Ecto neural progenitor cell (in vitro differentiated cells): ENCODE results near the gene SF3A2.
A peak's percentile ranks its signal among the peaks of the same experiment; 100 is the strongest.
"Not testable (repeated sequence)": the region's sequence is repeated elsewhere in the genome, so short reads cannot be mapped to it uniquely, and the experiment has no call there.

ENCODE experiments used
- DNase-seq: peaks from one replicate; pipeline ENCODE4 v3.0.0-alpha.2; 2018; ENCODE audit warnings: low spot score

The SF3A2 gene

DNA sequence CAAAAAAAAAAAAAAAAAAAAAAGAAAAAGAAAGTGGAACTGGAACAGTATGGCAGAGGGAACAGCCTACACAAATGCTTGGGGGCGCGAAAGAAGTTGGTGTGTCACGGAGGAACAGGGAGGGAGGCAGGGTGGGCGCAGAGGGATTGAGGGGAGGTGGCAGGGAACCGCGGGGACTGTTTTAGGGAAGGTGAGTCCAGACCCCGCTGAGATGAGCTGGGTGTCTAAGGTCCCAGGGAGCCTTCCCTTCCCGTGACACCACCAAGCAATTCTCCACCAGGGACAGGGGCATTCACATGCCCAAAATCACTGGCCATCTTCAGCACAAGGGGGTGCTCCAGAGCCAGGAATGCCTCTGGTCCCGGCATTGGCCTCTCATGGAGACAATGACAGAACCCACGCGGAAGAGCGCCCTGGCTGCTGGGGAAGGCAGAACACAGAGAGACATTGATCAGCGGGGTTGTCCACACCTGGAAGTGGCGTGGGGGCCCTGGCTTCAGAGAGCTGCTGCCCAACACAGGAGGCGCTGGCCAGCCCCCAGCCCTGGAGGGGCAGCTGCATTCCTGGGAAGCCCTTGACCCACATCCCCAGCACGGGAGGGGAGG, 38.4 kb downstream of the SF3A2 start:
- DNase-seq = peak; percentile 79

DNA sequence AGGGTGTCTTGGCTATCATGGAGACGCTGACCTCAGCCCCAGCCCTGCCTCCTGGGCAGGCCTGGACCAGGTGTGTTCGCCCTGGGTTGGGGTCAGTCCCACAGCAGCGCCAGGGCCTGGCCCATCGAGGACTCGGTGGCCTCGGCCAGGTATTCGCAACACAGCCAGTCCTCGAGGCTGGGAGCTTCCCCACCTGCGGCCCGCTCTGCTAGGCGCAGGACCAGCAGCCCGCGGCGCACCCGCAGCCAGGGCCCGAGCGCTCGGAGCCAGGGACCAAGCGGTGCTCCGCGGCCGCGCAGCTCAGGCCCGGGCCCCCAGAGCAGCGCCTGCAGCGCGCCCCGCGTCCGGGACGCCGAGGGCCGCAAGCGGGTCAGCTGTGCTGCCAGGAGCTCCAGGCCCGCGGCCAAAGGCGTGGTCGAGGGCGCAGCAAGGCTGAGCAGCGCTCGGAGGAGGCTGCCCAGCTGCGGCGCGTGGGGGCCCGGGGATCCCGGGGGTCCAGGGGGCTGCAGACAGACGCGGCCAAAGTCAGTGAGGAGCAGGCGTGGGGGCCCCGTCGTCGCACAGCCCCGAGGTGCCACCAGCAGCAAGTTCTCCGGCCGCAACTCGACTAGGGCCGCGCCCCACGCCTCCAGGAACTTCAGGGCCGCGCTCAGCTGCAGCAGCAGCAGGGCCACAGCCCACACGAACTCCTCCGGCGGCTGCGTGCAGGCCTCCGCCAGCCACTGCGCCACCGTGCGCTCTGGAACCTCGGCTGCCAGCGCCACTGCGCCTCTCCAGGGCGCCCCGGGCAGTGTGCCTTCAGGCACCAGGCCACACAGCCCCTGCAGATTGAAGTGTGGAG, 39.2 kb downstream of the SF3A2 start:
- DNase-seq = no peak

DNA sequence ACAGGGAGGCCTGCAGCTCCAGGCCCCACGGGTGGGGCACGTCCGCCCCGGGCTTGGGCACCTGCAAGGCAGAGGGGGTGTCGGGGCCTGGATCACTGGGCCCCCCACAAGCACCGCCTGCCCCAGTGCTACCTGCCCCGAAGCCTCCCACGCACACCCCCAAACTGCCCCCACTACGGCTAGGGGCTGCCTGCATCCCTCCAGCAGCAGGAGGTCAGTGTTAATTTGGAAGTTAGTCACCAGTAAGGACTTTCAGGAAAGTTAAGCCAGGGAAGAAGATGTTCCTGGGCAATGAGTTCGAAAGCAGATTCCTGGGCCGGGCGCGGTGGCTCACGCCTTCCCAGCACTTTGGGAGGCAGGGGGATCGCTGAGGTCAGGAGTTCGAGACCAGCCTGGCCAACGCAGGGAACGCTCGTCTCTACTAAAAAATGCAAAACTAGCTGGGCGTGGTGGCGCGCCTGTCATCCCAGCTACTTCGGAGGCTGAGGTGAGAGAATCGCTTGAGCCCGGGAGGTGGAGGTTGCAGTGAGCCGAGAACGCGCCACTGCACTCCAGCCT, 39.9 kb downstream of the SF3A2 start:
- DNase-seq = no peak

DNA sequence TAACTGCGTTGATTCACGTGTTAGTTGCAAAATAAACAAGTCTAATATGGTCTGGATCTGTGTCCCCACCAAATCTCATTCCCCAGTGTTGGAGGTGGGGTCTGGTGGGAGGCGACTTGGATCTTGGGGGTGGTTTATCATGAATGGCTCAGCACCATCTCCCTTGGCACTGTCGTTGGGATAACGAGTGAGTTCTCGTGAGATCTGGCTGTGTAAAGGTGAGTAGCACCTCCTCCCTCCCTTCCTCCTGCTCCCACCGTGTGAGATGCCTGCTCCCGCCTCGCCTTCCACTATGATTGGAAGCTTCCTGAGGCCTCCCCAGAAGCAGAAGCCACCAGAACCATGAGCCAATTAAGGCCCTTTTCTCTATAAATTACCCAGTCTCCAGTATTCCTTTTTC, 40.5 kb downstream of the SF3A2 start:
- no peak for DNase-seq

DNA sequence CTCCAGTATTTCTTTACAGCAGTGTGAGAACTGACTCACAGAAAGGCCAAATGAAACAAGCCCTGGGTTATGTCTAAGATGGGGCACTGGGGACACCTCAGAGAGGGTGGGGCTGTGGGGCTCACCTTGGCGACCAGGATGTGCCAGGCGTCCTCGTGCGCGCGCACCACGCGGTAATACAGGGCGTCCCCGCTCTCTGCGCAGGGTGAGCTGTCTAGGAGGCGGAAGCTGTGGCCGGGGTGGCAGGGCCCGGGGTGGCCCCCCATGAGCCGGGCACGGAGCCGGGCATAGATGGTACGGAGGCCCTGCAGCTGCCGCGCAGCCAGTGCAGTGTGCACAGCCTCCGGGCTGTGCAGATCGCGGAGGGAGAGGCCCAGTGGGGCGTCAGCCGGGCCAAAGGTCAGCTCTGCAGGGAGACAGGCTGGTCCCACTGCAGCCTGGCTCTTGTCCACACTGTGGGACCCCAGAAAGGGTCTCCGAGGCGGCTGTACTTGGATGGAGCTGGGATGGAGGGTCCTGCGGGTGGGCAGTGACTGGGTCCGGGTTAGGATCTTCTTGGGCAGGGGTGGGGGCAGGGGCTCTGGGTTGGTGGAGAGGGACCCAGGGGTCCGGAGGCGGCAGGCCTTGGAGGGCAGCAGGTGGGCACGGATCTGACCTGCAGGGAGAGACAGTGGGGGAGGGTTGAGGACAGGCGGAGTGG, 42.0 kb downstream of the SF3A2 start:
- DNase-seq = no peak

DNA sequence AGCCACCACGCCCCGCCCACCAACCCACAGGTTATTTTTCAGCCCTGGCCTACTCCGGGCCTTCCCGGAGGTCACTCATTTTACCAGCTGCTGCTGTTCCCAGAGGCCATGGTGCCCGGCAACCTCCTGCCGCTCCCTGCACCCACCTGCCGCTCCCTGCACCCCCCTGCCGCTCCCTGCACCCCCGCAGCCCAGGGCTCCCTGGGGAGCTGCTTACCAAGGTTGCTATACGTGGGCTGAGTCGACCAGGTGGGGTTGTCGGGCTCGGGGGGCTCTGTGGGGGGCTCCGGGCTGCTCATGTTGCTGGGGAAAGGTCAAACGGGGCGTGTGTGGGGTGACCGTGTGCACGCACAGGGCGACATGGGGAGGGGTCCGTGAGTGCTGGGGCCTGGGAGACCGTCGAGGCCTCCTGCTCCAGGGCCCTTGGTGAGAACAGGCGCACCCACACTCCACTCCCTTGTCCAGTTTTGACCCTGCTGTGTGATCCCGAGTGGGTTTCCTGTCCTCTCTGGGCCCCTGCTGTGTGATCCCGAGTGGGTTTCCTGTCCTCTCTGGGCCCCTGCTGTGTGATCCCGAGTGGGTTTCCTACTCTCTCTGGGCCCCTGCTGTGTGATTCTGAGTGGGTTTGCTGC, 44.1 kb downstream of the SF3A2 start:
- no peak for DNase-seq

DNA sequence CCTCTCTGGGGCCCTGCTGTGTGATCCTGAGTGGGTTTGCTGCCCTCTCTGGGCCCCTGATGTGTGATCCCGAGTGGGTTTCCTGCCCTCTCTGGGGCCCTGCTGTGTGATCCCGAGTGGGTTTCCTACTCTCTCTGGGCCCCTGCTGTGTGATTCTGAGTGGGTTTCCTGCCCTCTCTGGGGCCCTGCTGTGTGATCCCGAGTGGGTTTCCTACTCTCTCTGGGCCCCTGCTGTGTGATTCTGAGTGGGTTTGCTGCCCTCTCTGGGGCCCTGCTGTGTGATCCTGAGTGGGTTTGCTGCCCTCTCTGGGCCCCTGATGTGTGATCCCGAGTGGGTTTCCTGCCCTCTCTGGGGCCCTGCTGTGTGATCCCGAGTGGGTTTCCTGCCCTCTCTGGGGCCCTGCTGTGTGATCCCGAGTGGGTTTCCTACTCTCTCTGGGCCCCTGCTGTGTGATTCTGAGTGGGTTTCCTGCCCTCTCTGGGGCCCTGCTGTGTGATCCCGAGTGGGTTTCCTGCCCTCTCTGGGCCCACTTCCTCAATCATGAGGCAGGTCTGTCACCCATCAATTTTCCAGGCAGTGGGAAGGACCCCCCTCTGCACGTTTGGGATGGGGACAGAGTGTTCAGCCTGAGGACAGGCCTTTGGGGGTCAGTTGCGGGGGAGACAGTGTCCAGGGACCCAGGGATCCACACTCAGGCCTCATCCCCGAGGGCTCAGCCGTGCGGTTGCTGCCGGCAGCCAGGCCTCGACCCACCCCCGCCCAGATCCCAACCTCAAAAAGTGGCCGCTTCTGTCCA, 44.8 kb downstream of the SF3A2 start:
- not testable (repeated sequence) for DNase-seq

DNA sequence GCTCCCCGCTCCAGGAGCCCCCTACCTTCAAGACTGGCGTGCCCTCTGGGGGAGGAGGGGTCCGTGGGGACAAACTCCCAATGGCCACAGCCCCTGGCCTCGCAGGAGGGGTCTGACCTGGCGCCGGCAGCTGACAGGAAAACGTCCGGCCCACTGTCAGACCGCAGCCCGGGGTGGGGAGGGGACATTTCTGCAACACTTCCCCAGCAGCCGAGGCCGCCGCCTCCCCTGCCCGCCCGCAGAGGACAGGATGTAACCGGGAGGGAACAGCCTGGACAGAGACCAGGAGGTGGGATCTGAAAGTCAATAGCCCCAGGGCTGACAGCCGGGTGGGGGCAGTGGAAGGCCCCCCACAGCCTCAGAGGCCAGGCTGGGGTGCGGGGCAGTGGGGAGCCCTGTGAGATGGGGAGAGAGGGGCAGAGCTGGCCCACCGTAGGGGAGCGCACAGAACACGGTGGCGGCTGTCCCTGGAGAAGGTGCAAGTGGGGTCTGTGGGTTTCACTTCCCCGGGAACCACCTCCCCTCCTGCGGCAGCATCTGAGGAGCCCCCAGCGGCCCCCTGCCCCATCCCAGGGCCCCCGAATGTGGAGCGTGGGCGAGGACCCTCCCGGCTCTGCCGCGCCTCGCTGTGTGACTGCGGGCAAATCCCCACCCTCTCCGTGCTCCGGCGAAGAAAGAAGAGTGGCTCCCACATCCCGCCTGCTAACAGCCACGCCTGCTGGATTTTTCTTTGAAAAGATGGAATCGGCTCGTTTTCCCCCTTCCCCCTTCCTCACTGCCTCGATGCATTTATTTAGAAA, 45.6 kb downstream of the SF3A2 start, which contains the start of gene PEAK3:
Gene PEAK3, minus strand, starts transcription at position 114 of the 800 bp plus-strand sequence. CDS start 1,244 bp downstream, outside the sequence.
- DNase-seq = peak; percentile 71

DNA sequence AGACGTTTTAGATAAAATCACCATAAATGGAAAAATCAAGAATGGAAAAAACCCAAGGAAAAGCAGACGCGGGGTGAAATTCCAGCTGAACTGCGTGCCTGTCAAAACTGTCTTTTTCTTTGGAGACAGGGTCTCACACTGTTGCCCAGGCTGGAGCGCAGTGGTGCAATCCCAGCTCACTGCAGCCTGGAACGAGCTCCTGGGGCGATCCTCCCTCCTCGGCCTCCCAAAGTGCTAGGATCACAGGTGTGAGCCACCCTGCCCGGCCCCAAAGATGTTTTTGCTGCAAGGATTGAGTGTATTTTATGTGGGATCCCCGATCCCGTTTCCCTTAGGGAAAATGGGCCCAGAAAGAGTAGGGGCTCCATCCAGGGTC, 46.2 kb downstream of the SF3A2 start:
- DNase-seq = no peak

DNA sequence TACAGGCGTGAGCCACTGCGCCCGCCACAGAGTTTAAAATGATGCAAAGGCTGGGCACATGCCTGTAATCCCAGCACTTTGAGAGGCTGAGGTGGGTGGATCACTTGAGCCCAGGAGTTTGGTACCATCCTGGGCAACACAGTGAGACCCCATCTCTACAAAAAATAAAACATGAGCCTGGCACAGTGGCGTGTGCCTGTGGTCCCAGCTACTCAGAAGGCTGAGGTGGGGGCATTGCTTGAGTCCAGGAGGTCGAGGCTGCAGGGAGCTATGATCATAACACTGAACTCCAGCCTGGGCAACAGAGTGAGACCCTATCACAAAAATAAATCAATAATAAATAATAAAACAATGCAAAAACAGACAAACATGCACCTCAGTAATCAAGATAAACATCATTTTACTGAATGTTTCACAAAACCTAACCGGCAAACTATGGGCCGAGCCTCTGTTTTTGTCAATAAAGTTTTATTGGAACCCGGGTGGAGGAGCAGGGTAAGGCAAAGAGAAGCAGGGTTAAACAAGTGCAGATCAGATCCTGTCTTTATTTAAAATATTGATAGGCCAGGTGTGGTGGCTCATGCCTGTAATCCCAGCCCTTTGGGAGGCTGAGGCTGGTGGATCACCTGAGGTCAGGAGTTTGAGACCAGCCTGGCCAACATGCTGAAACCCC, 47.3 kb downstream of the SF3A2 start:
- no peak for DNase-seq

DNA sequence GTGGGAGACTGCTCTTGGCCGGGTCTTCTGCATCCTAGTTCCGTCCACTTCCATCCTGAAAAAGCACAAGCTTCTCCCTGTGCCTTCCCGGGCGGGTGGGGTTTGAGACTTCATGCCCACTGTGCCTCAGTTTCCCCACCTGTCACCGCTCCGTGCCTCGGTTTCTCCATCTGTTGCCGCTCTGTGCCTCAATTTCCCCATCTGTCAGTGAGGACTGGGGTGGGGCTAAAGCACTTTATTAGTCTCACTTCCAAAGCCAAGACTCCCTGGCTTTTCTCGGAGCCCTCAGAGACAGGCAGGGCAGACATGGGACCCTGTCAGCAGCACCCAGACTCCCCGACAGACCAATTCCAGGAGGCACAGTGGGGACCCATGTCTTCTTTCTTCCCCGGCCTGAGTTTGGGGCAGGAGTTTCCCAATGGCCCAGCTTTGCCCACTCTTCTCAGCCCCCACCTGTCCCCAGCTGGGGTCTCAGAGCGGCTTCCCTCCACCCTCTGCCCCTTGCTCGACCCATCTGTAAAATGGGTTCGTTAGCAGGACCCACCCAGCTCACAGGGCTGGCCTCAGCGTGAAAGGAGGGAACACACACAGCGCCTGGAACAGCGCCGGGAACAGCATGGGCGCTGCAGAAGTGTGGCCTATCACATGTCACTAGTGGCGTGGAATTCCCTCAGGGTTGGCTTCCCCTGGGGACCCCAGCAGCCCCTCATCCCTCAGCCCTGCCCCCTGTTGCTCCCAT, 49.9 kb downstream of the SF3A2 start:
- no peak for DNase-seq

DNA sequence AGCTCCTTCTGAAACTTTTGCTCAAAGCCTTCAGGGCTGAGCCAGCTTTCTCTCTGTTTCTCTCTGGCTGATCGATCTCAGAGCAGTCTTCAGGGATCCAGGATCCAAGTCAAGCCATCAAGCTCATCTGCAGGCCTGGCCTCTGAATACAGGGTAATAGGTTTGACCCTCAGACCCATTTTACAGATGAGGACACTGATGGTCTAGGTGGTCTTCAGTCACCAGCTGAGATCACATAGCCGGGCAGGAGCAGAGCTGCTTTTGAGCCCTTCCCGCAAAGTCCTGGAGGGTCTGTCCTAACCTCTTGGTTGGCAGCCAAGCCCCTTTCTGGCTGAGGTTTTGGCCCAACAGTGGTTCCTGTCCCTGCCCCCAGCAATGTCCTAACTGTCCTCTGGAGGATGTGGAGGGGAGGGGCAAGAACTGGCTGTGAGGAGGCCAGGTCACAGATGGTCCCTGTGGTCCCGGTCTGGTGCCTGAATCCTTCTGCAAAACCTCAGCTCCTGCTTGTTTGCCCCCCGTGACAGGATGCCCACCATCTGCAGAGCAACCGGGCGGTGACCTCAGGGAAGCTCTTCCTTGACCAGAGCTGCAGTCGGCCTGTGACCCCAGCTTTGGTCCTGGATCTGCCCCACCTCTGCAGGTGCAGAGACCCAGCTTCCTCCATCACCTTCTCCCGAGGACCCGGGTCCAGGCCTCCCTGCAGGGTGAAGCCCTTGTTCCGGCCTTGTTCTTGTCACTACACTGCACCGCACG, 51.1 kb downstream of the SF3A2 start:
- no peak for DNase-seq

DNA sequence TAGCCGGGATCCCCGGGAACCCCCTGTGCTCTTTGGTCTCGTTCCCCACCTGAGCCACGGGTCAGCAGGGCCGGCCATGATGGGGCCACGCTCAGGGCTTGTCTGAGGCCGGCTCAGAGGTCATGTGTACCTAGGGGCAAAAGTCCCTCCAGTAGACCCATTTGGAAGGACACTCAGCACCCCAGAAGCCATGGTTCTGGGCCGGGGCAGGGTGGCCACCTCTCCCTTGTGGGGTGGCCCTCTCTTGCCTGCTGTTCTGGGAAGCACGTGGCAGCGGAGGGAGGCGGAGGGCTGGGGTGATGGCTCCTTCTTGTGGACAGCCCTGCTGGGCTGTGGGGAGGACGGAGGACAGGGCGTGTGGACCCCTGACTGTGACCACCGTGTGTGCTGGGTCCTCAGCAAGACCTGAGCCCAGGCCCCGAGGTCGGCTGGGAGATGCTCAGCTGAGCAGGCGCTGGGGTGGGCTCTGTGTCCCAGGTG, 51.8 kb downstream of the SF3A2 start:
- DNase-seq = no peak

DNA sequence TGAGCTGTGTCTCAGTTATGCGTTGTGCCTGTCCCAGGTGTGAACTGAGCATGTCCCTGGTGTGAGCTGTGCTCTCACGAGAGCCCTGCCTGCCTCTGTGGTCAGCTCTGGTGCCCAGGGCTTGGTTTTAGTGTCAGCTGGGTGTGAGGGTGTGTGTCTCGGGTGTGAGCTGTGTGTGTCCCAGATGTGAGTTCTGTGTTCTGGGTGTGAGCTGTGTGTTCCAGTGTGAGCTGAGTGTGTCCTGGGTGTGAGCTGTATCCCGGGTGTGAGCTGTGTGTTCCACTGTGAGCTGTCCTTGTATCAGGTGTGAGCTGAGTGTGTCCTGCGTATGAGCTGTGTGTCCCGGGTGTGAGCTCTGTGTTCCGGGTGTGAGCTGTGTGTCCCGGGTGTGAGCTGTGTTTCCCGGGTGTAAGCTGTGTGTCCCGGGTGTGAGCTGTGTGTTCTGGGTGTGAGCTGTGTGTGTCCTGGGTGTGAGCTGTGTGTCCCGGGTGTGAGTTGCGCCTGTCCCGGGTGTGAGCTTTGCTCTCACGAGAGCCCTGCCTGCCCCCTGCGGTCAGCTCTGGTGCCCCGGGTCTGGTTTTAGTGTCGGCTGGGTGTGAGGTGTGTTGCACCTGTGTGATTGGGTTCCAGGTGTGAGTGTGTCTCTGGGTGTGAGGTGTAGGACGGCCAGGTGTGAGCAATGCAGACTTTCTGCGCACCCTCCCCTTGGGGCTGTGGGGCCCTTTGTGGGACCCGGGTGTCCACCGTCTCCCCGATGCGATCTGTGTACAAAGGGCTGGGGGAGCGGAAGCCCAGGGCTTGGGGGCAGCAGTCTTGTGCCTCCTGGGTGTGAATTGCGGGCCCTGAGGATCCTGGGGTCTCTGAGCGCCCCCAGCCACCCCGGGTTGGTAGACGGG, 52.4 kb downstream of the SF3A2 start:
- no peak for DNase-seq

DNA sequence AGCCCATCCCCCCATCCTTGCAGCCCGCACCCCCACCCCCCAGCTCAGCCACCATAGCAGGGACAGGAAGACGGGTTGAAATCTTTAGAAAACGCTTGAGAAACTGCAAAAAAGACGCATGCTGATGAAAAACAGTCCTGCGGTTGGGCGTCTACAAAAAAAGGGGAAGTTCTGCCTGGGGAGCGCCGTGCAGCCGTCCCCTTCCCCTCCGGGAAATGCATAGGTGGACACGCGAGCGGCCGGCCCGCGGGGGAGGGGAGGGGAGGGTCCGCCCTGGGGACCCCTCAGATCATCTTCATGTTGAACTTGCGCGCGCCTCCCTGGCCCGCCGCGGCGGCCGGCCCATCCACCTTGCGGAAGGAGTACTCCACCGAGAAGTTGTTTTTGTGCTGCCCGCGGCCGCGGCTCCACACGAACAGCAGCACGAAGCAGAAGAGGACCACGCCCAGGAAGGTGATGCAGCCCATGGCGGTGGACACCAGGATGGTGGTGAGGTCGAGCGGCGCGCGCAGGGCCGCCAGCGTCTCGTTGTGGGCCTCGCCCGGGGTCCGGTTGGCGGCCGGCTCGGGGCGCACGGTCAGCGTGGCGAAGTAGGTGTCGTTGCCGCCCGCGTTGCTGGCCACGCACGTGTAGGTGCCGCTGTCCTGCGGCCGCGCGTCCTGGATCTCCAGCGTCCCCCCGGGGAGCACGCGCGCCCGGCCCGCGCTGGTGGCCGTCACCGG, 53.3 kb downstream of the SF3A2 start:
- DNase-seq = no peak

DNA sequence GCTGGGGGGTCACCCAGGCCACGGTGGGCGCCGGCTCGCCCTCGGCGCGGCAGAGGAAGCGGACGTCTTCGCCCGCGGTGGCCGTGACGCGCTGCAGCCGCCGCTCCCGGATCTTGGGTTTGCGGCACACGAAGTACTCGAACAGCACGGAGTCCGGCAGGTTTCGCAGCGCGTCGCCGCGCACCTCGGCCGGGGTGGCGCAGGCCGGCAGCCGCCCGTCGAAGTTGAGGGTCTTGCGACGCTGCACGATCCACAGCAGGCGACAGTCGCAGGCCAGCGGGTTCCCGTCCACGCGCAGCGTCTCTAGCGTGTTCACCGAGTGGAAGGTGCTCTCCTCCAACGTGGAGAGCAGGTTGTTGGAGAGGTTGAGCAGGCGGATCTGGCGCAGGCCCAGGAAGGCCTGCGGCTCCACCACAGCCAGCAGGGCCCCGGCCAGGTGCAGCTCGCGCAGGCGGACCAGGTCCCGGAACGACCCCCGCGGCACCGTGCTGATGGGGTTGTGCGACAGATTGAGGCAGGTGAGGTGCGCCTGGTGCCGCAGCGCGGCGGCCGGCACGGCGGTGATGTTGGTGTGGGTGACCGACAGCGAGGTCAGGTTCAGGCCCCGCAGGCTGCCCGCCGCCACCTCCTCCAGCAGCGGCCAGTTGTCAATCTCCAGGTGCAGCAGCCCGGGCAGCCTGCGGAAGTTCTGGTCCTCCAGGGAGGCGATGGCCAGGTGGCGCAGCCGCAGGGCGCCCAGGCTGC, 54.0 kb downstream of the SF3A2 start:
- DNase-seq = no peak
